Hepatocyte (in vitro differentiated cells): ENCODE measurements around the gene SDK1. TPM values are rescaled to one million over a fixed set of nuclear protein-coding genes. Genes with fewer than 3 reads are reported as not detected.

Experiments
- DNase-seq: peaks from one replicate; pipeline ENCODE4 v3.0.0-alpha.2; 2016; ENCODE audit warnings: low spot score
- H2AFZ ChIP-seq: fragments of 200-600 bp; sonication (generic); 2 replicates; pipeline ENCODE4 v1.6.0; 2016; ENCODE audit warnings: antibody characterized with exemption, mild to moderate bottlenecking
- H3K27ac ChIP-seq: fragments of 200-600 bp; sonication (generic); 2 replicates; pipeline ENCODE4 v1.5.1; 2016; ENCODE audit warnings: mild to moderate bottlenecking
- H3K27me3 ChIP-seq: fragments of 200-600 bp; sonication (generic); 2 replicates; pipeline ENCODE4 v1.6.1; 2016
- H3K36me3 ChIP-seq: fragments of 200-600 bp; sonication (generic); replicated peaks from 2 replicates; pipeline ENCODE4 v1.5.1; 2016; ENCODE audit warnings: low read depth; ENCODE audit not compliant: insufficient read depth
- H3K4me1 ChIP-seq: fragments of 200-600 bp; sonication (generic); 2 replicates; pipeline ENCODE4 v1.5.1; 2016; ENCODE audit warnings: mild to moderate bottlenecking, moderate library complexity; ENCODE audit not compliant: insufficient read depth
- H3K4me2 ChIP-seq: fragments of 200-600 bp; sonication (generic); 2 replicates; pipeline ENCODE4 v1.6.0; 2016
- H3K4me3 ChIP-seq: fragments of 200-600 bp; sonication (generic); 2 replicates; pipeline ENCODE4 v1.5.1; 2016; ENCODE audit warnings: mild to moderate bottlenecking
- H3K79me2 ChIP-seq: fragments of 200-600 bp; sonication (generic); 2 replicates; pipeline ENCODE4 v1.6.0; 2017; ENCODE audit warnings: mild to moderate bottlenecking
- H3K9me2 ChIP-seq: fragments of 200-600 bp; sonication (generic); replicated peaks from 2 replicates; pipeline ENCODE4 v1.6.0; 2017; ENCODE audit warnings: mild to moderate bottlenecking; ENCODE audit not compliant: insufficient read depth
- H3K9me3 ChIP-seq: fragments of 200-600 bp; sonication (generic); 2 replicates; pipeline ENCODE4 v1.5.1; 2016; ENCODE audit warnings: low read depth, mild to moderate bottlenecking
- H4K20me1 ChIP-seq: fragments of 200-600 bp; sonication (generic); 2 replicates; pipeline ENCODE4 v1.6.0; 2016; ENCODE audit warnings: mild to moderate bottlenecking; ENCODE audit not compliant: insufficient read depth, poor library complexity, severe bottlenecking
- CTCF ChIP-seq: fragments of 200-600 bp; sonication (generic); IDR thresholded peaks from 2 replicates; pipeline ENCODE4 v1.5.1; 2016; ENCODE audit warnings: antibody characterized with exemption, mild to moderate bottlenecking; ENCODE audit not compliant: poor library complexity
- EZH2 ChIP-seq: fragments of 200-600 bp; sonication (generic); IDR thresholded peaks from 2 replicates; pipeline ENCODE4 v1.6.1; 2016; ENCODE audit warnings: antibody characterized with exemption, mild to moderate bottlenecking, borderline replicate concordance
- EZH2phosphoT487 ChIP-seq: fragments of 200-600 bp; sonication (generic); IDR thresholded peaks from one replicate; pipeline ENCODE4 v1.6.1; 2018; ENCODE audit warnings: antibody characterized with exemption, mild to moderate bottlenecking, low read depth, moderate library complexity; ENCODE audit not compliant: unreplicated experiment, severe bottlenecking
- WGBS: methylation state at CpG from one replicate; pipeline ENCODE4 v1.1.6; 2016; ENCODE audit warnings: low lambda C conversion rate; ENCODE audit errors: missing lambda C conversion rate; 5-methylcytosine and 5-hydroxymethylcytosine counted together
- polyA plus RNA-seq: library from polyadenylated mRNA; unstranded; fragments of >200 nt; fragmentation: Nextera tagmentation; extraction: Ambion mirVana; gene quantifications from 2 replicates; pipeline ENCODE4 v1.2.1, GENCODE V29; 2016
- total RNA-seq: library from RNA; depleted of rRNA; stranded (reverse); fragments of >200 nt; gene quantifications from 2 replicates; pipeline ENCODE4 v1.2.3, GENCODE V29; 2014

Gene SDK1
- total and polyA plus RNA-seq, 2 experiments from 2014 or later: 4.3 to 10.0 TPM

- Histone ChIP-seq H3K27me3 (no peaks in the 10 kb centered on the region), H3K4me3 (no peak overlapping the region), H3K9me2 (no peaks in the 10 kb centered on the region), H3K4me1 (no peaks in the 10 kb centered on the region), H4K20me1 (no peaks in the 10 kb centered on the region), H3K36me3 (no peaks in the 10 kb centered on the region), H2AFZ (no peak overlapping the region), H3K79me2 (no peaks in the 10 kb centered on the region), H3K9me3 (no peaks in the 10 kb centered on the region), H3K27ac (no peak overlapping the region), H3K4me2 (no peak overlapping the region)
- WGBS: 97% methylated on average over 2 of the region's 2 CpGs
- TF ChIP-seq EZH2 (no peak), CTCF (no peak), EZH2phosphoT487 (no peak)
- DNase-seq: no peak
Measured at GRCh38 chr7:4200546-4201094, 899.6 kb downstream of the SDK1 start.

- WGBS: 96% methylated on average over 6 of the region's 6 CpGs
- DNase-seq: no peak
- H3K4me2 ChIP-seq: no peak overlapping the region
- H3K36me3 ChIP-seq: no peaks in the 10 kb centered on the region
- no peaks in the 10 kb centered on the region for H3K27me3 ChIP-seq
- H3K9me3 ChIP-seq: no peaks in the 10 kb centered on the region
- H3K79me2 ChIP-seq: no peaks in the 10 kb centered on the region
- H3K4me1 ChIP-seq: no peaks in the 10 kb centered on the region
- no peak overlapping the region for H3K27ac ChIP-seq
- no peak overlapping the region for H3K4me3 ChIP-seq
- TF ChIP-seq EZH2phosphoT487 (no peak), CTCF (no peak), EZH2 (no peak)
- no peak overlapping the region for H2AFZ ChIP-seq
- H4K20me1 ChIP-seq: no peaks in the 10 kb centered on the region
- no peaks in the 10 kb centered on the region for H3K9me2 ChIP-seq
Measured at GRCh38 chr7:4201566-4201965, 900.5 kb downstream of the SDK1 start.

DNA sequence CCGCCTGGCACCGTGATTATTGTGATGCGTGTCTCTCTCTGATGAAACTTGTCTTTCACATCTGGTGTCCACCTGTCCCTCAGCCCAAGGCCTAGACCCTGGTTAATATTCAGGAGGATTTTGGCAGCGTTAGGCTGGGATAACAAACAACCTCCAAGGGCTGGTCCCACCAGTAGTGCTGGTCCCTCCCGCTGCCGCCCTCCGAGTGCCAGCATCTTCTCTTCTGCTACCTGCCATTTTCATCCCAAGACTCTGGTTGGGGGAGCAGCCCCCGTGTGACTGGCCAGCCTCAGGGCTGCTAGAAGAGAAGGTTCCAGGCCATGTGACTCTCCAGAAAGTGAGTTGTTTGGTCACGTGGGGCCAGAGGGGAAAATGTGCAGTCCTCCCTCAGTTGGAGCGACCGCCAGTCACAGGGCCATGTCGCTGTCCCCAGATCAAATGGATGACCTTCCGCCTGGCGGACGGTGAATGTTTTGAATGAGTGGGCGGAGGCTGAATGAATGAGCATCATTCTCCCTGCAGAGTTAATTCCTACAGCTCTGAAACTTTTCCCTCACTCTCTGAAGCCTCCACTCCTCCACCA is 901.2 kb downstream of the SDK1 start:
- H3K79me2 ChIP-seq: no peaks in the 10 kb centered on the region
- no peak overlapping the region for H3K4me3 ChIP-seq
- no peaks in the 10 kb centered on the region for H3K36me3 ChIP-seq
- no peaks in the 10 kb centered on the region for H3K9me3 ChIP-seq
- H2AFZ ChIP-seq: no peak overlapping the region
- no peaks in the 10 kb centered on the region for H3K9me2 ChIP-seq
- WGBS: 89% methylated on average over 16 of the region's 16 CpGs
- no peak overlapping the region for H3K27ac ChIP-seq
- no peaks in the 10 kb centered on the region for H3K4me1 ChIP-seq
- H3K4me2 ChIP-seq: no peak overlapping the region
- DNase-seq: no peak
- no peak for TF ChIP-seq EZH2
- TF ChIP-seq EZH2phosphoT487: no peak
- TF ChIP-seq CTCF: no peak
- H4K20me1 ChIP-seq: no peaks in the 10 kb centered on the region
- H3K27me3 ChIP-seq: no peaks in the 10 kb centered on the region

- WGBS: 85% methylated on average over 16 of the region's 16 CpGs
- no peak overlapping the region for H3K27ac ChIP-seq
- H3K9me3 ChIP-seq: no peaks in the 10 kb centered on the region
- no peak overlapping the region for H3K4me2 ChIP-seq
- no peaks in the 10 kb centered on the region for H3K36me3 ChIP-seq
- no peak overlapping the region for H2AFZ ChIP-seq
- H4K20me1 ChIP-seq: no peaks in the 10 kb centered on the region
- no peaks in the 10 kb centered on the region for H3K9me2 ChIP-seq
- DNase-seq: no peak
- no peaks in the 10 kb centered on the region for H3K79me2 ChIP-seq
- no peaks in the 10 kb centered on the region for H3K4me1 ChIP-seq
- no peaks in the 10 kb centered on the region for H3K27me3 ChIP-seq
- no peak overlapping the region for H3K4me3 ChIP-seq
- TF ChIP-seq EZH2phosphoT487 (no peak), CTCF (no peak), EZH2 (no peak)
Measured at GRCh38 chr7:4202954-4203353, 901.9 kb downstream of the SDK1 start.
